ENCODE results near the gene ARSJ. TPM values are rescaled to one million over a fixed set of nuclear protein-coding genes. Genes with fewer than 3 reads are reported as not detected.

ARSJ gene
- total and polyA plus RNA-seq, 10 donors, result 0.07 to 1.6 (median 0.52) TPM

GRCh38 chr4:113858924-113859323, 120.5 kb downstream of the ARSJ start:
- DNase-seq, result no peak
- no peaks in the 10 kb centered on the region for H3K27me3 ChIP-seq (replicated peaks in 1 of 7)
- intact Hi-C loops (cut with DNase I; ENCODE audit: low total_unique reads), result no loop called here
- H3K36me3 ChIP-seq, result no peaks in the 10 kb centered on the region
- 55 to 83% (median 70%) methylated on average over 1 of the region's 1 CpG for WGBS, 5 donors
- TF ChIP-seq POLR2AphosphoS5 (IDR thresholded peaks at IDR 0.05) (no peak), CTCF (IDR thresholded peaks at IDR 0.05 in 8 of 11, conservative IDR thresholded peaks at IDR 0.05 in 3 of 11) (no peak), POLR2A (IDR thresholded peaks at IDR 0.05) (no peak)
- H3K27ac ChIP-seq, result no peak overlapping the region
- no peaks in the 10 kb centered on the region for H3K9me3 ChIP-seq
- H3K4me1 ChIP-seq, result no peaks in the 10 kb centered on the region
- no peak overlapping the region for H3K4me3 ChIP-seq

- DNase-seq, result no peak
- Histone ChIP-seq H3K27me3 (replicated peaks in 1 of 7) (no peaks in the 10 kb centered on the region), H3K27ac (no peak overlapping the region), H3K4me3 (no peak overlapping the region), H3K36me3 (no peaks in the 10 kb centered on the region), H3K9me3 (no peaks in the 10 kb centered on the region), H3K4me1 (no peaks in the 10 kb centered on the region)
- TF ChIP-seq POLR2A (IDR thresholded peaks at IDR 0.05), result no peak
- TF ChIP-seq CTCF (IDR thresholded peaks at IDR 0.05 in 8 of 11, conservative IDR thresholded peaks at IDR 0.05 in 3 of 11), result no peak
- TF ChIP-seq POLR2AphosphoS5 (IDR thresholded peaks at IDR 0.05), result no peak
- 75 to 97% (median 78%) methylated on average over 4 to 5 of the region's 5 CpGs for WGBS, 5 donors
- intact Hi-C loops (cut with DNase I; ENCODE audit: low total_unique reads), result no loop called here
Measured at GRCh38 chr4:113851816-113852215, 127.6 kb downstream of the ARSJ start.

Other genes with a start within 250 kb of the ARSJ start
- gene CAMK2D, start 217.9 kb downstream of the ARSJ start, total RNA-seq, result 10 to 100 TPM; 30.7 to 44.2 (median 36.2) TPM
- 10 to 100 TPM in 1 of 3 donors, 1 to 10 TPM in 2; 5.9 to 14.5 (median 8.5) TPM for gene CAMK2D, start 217.9 kb downstream of the ARSJ start, polyA plus RNA-seq

Measured in spleen (tissue), 11 donors.